AG09319 (cell line): ENCODE measurements around the gene SULT1C2.
A peak's percentile ranks its signal among the peaks of the same experiment; 100 is the strongest.
"Not testable (repeated sequence)": the region's sequence is repeated elsewhere in the genome, so short reads cannot be mapped to it uniquely, and the experiment has no call there.

ENCODE experiments used
- DNase-seq: peaks from one replicate; pipeline ENCODE4 v3.0.0-alpha.2; 2010; ENCODE audit warnings: low read depth; ENCODE audit errors: extremely low read depth
- TF ChIP-seq, protein P1 (sequence below): IDR thresholded peaks from 2 replicates; pipeline ENCODE4 v1.5.1; 2011; ENCODE audit warnings: low read depth, mild to moderate bottlenecking, inconsistent platforms, low read length, moderate library complexity

SULT1C2 gene

DNA sequence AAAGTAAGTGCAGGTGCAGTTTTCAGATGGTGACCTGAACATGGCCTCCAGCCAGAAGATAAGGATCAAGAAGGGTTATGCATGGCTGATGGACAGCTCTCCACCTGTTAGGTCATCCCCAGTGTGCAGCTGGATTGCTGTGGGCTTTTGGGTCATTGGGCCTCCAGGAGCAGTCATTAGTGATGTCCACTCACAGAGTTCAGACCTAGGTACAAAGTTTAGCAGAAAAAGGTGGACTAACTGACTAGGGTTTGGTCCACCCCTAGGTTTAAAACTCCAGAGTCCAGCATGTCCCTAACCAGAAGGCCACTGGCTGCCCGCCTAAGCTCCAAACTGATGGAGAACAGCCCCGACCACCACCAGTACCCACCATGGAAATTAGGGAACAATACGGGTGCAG, 18.3 kb upstream of the SULT1C2 start:
- no peak for DNase-seq
- TF ChIP-seq, protein P1, sequence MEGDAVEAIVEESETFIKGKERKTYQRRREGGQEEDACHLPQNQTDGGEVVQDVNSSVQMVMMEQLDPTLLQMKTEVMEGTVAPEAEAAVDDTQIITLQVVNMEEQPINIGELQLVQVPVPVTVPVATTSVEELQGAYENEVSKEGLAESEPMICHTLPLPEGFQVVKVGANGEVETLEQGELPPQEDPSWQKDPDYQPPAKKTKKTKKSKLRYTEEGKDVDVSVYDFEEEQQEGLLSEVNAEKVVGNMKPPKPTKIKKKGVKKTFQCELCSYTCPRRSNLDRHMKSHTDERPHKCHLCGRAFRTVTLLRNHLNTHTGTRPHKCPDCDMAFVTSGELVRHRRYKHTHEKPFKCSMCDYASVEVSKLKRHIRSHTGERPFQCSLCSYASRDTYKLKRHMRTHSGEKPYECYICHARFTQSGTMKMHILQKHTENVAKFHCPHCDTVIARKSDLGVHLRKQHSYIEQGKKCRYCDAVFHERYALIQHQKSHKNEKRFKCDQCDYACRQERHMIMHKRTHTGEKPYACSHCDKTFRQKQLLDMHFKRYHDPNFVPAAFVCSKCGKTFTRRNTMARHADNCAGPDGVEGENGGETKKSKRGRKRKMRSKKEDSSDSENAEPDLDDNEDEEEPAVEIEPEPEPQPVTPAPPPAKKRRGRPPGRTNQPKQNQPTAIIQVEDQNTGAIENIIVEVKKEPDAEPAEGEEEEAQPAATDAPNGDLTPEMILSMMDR, result no peak

- DNase-seq, result no peak
- TF ChIP-seq, protein P1, result no peak
Measured at GRCh38 chr2:108270768-108271506, 17.8 kb upstream of the SULT1C2 start.

DNA sequence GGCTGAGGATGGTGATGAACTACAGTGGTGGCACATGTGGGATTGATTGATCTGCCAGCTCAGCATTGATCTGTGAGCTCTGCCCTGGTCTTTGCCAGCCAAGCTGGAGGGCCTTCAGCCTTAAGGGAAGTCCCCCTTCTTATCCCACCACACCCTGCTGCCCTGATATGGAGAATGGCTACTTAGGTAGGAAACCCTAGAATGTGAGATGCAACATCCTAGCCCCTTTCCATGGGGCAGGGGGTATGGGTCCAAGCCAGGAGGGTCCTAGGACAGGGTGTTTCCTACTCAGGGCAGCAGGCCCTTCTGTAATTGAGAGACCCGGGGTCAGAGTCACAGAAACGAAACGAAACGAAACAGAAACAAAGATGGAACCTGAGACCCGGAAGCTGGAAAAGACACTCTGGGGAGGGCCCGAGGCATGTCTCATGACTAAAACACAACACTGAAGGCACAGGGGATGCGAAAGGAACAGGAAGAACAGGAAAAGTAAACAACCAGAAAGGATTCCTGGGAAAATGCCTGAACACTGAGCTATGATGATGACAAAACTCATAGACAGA, 16.9 kb upstream of the SULT1C2 start:
- TF ChIP-seq, protein P1, result no peak
- DNase-seq, result peak; percentile 47

DNA sequence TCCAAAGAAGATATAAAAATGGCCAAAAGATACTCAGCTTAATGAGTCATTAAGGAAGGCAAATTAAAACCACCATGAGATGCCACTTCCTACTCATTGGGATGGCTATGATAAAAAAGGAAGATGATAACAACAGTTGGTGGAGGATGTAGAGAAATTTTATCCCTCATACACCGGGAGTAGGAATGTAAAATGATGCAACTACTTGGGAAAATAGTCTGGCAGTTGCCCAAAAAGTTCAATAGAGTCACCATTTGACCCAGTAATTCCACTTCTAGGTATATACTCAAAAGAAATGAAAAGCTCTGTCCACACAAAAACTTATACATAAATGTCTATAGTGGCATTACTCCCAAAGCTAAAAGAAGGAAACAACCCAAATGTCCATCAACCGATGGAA, 10.1 kb upstream of the SULT1C2 start:
- DNase-seq, result no peak
- TF ChIP-seq, protein P1, result no peak

DNA sequence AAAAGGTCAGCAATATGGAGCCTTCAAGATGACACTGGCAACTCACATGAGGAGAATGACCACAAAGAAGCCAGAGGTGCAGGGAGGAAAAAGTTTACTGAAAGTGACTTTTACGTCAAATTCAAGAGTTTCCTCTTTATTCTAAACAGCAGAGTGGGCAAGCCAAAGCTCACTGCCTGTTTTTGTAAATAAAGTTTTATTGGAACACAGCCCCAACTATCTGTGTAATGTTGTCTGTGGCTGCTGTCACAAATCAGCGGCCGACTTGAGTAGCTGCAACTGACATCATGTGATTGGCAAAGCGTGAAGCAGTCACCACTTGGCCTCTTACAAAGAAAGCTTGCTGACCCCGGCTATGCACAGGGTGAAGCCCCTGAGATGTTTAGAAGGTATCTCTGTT, 9.2 kb upstream of the SULT1C2 start:
- DNase-seq, result no peak
- TF ChIP-seq, protein P1, result no peak

DNA sequence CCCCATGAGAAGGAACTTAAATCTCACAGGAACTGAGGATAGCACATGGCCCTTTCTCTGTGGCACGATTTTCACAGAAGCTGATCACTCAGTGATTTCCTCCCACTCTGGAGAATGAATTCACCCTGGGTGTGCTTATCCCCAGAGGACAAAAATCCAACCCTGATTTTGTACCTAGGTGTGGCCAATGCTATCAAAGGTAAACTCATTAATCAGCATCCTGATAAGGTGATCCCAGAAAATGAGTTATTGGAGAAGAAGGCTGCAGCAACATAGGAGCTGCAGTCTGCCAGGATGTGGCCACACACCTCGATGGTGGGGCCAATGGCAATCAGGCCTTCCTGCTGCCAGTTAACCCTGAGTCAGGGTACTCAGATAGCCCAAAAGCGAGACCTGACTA, 8.2 kb upstream of the SULT1C2 start:
- TF ChIP-seq, protein P1, result no peak
- DNase-seq, result no peak

DNA sequence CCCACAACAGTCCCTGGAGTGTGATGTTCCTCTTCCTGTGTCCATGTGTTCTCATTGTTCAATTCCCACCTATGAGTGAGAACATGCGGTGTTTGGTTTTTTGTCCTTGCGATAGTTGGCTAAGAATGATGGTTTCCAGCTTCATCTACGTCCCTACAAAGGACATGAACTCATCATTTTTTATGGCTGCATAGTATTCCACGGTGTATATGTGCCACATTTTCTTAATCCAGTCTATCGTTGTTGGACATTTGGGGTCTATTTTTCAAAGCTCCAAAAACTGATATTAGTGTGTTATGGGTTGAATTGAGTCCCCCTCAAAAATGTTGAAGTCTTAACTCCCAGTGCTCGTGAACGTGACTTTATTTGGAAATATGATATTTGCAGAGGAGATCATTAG, 4.1 kb upstream of the SULT1C2 start:
- DNase-seq, result not testable (repeated sequence)

DNA sequence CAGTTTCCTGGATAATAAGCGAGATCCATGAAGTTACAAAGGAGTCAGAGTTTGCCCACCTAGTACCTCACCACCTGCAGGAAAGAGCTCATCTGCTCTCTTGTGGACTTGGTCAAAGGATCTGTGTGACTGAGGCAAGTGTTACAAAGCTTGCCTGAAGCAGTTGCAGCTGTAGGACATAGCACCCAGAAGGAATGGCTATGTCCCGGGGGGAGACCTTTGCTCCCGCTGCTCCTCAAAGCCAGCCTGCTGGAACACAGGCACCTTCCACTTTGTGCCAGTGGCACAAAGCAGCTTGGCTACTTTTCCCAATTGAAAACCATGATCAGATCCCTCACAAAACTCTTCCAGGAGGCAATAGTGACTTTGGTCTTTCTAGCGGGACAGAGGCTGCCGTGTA, 3.1 kb upstream of the SULT1C2 start:
- DNase-seq, result no peak
- TF ChIP-seq, protein P1, result no peak
